Gastrocnemius medialis (tissue), 4 donors: ENCODE data around the gene RBP4.

Source experiments
- POLR2A ChIP-seq, 2 donors: fragments of 450-650 bp; IDR thresholded peaks; one replicate each; pipeline ENCODE4 v1.6.1; 2017; ENCODE audit warnings: antibody characterized with exemption in 2 of 2, mild to moderate bottlenecking in 2 of 2, moderate library complexity in 2 of 2
- TF ChIP-seq, protein P1 (sequence below), 5 experiments: fragments of 450-650 bp in 3 of 5; fragments of 200-600 bp in 2 of 5; sonication (generic) in 2 of 5; IDR thresholded peaks in 4 of 5; conservative IDR thresholded peaks in 1 of 5; 1 replicate in 4 of 5; 2 replicates in 1 of 5; pipeline ENCODE4 v1.5.1; 2016 to 2019; ENCODE audit warnings: antibody characterized with exemption in 5 of 5, mild to moderate bottlenecking in 3 of 5, moderate library complexity in 3 of 5

- TF ChIP-seq, protein P1, sequence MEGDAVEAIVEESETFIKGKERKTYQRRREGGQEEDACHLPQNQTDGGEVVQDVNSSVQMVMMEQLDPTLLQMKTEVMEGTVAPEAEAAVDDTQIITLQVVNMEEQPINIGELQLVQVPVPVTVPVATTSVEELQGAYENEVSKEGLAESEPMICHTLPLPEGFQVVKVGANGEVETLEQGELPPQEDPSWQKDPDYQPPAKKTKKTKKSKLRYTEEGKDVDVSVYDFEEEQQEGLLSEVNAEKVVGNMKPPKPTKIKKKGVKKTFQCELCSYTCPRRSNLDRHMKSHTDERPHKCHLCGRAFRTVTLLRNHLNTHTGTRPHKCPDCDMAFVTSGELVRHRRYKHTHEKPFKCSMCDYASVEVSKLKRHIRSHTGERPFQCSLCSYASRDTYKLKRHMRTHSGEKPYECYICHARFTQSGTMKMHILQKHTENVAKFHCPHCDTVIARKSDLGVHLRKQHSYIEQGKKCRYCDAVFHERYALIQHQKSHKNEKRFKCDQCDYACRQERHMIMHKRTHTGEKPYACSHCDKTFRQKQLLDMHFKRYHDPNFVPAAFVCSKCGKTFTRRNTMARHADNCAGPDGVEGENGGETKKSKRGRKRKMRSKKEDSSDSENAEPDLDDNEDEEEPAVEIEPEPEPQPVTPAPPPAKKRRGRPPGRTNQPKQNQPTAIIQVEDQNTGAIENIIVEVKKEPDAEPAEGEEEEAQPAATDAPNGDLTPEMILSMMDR (IDR thresholded peaks at IDR 0.05 in 4 of 5, conservative IDR thresholded peaks at IDR 0.05 in 1 of 5) = no peak
- TF ChIP-seq POLR2A (IDR thresholded peaks at IDR 0.05) = no peak
These were observed 41.5 kb downstream of the RBP4 start for GRCh38 chr10:93559490-93559889.
